Measurements from ENCODE around the gene ZNF354B.

Gene ZNF354B

GRCh38 chr5:178859625-178860521 is at the start of gene ZNF354B:
Gene ZNF354B (plus strand): TSS chr5:178859953. CDS start chr5:178861048, 1,095 bp downstream.
- Histone ChIP-seq H3K79me2 (ENCODE audit: insufficient read depth, low read length) (peaks cover 46% of the 10 kb centered on the region), H3K4me2 (ENCODE audit: insufficient read depth, low read length) (peak within 1 kb of the TSS; percentile 93), H4K20me1 (ENCODE audit: insufficient read depth, low read length) (peaks cover 5% of the 10 kb centered on the region; the same call in 1 of the 2 replicates), H3K36me3 (ENCODE audit: insufficient read depth, low read length) (peaks cover 34% of the 10 kb centered on the region), H3K27ac (ENCODE audit: low read length) (peak within 1 kb of the TSS; percentile 86), H3K9ac (ENCODE audit: low read depth, low read length) (peak within 1 kb of the TSS; percentile 85), H3K4me3 (ENCODE audit: low read depth in 1 of 2, low read length in 2 of 2) (peak within 1 kb of the TSS; percentile 77 to 88), H2AFZ (ENCODE audit: low read depth, low read length) (peak within 1 kb of the TSS; percentile 99), H3K9me3 (ENCODE audit: insufficient read depth, low read length, severe bottlenecking) (no peaks in the 10 kb centered on the region), H3K27me3 (ENCODE audit: insufficient read depth, low read length, poor library complexity) (no peaks in the 10 kb centered on the region), H3K4me1 (ENCODE audit: insufficient read depth, low read length) (peaks cover 33% of the 10 kb centered on the region)
- TF ChIP-seq EZH2 (IDR thresholded peaks at IDR 0.05; ENCODE audit: borderline replicate concordance, low read depth, low read length, severe bottlenecking) (no peak), CTCF (IDR thresholded peaks at IDR 0.05; ENCODE audit: borderline replicate concordance, extremely low read depth, low read length, poor library complexity, severe bottlenecking) (peak; percentile 19)
- peak; percentile 98 for ATAC-seq (ENCODE audit: insufficient read depth, low read depth)
- DNase-seq = peak; percentile 93

GRCh38 chr5:178817506-178817905 is 42.2 kb upstream of the ZNF354B start:
- no peaks in the 10 kb centered on the region for H3K79me2 ChIP-seq (ENCODE audit: insufficient read depth, low read length)
- no peak overlapping the region for H3K4me3 ChIP-seq (ENCODE audit: low read depth in 1 of 2, low read length in 2 of 2)
- H3K9ac ChIP-seq (ENCODE audit: low read depth, low read length) = no peak overlapping the region
- no peak overlapping the region for H2AFZ ChIP-seq (ENCODE audit: low read depth, low read length)
- ATAC-seq (ENCODE audit: insufficient read depth, low read depth) (no peak), DNase-seq (no peak)
- H3K27ac ChIP-seq (ENCODE audit: low read length) = no peak overlapping the region
- H3K4me2 ChIP-seq (ENCODE audit: insufficient read depth, low read length) = no peak overlapping the region
- no peaks in the 10 kb centered on the region for H3K27me3 ChIP-seq (ENCODE audit: insufficient read depth, low read length, poor library complexity)
- H4K20me1 ChIP-seq (ENCODE audit: insufficient read depth, low read length) = no peaks in the 10 kb centered on the region
- no peaks in the 10 kb centered on the region for H3K4me1 ChIP-seq (ENCODE audit: insufficient read depth, low read length)
- no peak for TF ChIP-seq CTCF (IDR thresholded peaks at IDR 0.05; ENCODE audit: borderline replicate concordance, extremely low read depth, low read length, poor library complexity, severe bottlenecking)
- no peak for TF ChIP-seq EZH2 (IDR thresholded peaks at IDR 0.05; ENCODE audit: borderline replicate concordance, low read depth, low read length, severe bottlenecking)
- no peaks in the 10 kb centered on the region for H3K36me3 ChIP-seq (ENCODE audit: insufficient read depth, low read length)
- no peaks in the 10 kb centered on the region for H3K9me3 ChIP-seq (ENCODE audit: insufficient read depth, low read length, severe bottlenecking)

GRCh38 chr5:178818094-178818493 is 41.7 kb upstream of the ZNF354B start:
- Histone ChIP-seq H3K9ac (ENCODE audit: low read depth, low read length) (no peak overlapping the region), H3K4me1 (ENCODE audit: insufficient read depth, low read length) (no peaks in the 10 kb centered on the region), H4K20me1 (ENCODE audit: insufficient read depth, low read length) (no peaks in the 10 kb centered on the region), H3K4me3 (ENCODE audit: low read depth in 1 of 2, low read length in 2 of 2) (no peak overlapping the region), H3K27ac (ENCODE audit: low read length) (no peak overlapping the region), H2AFZ (ENCODE audit: low read depth, low read length) (no peak overlapping the region), H3K4me2 (ENCODE audit: insufficient read depth, low read length) (no peak overlapping the region), H3K79me2 (ENCODE audit: insufficient read depth, low read length) (no peaks in the 10 kb centered on the region), H3K27me3 (ENCODE audit: insufficient read depth, low read length, poor library complexity) (no peaks in the 10 kb centered on the region), H3K36me3 (ENCODE audit: insufficient read depth, low read length) (no peaks in the 10 kb centered on the region), H3K9me3 (ENCODE audit: insufficient read depth, low read length, severe bottlenecking) (no peaks in the 10 kb centered on the region)
- no peak for TF ChIP-seq CTCF (IDR thresholded peaks at IDR 0.05; ENCODE audit: borderline replicate concordance, extremely low read depth, low read length, poor library complexity, severe bottlenecking)
- DNase-seq (no peak), ATAC-seq (ENCODE audit: insufficient read depth, low read depth) (no peak)

Measured in DND-41 (cell line).